Retinal pigment epithelial cell (primary cell): ENCODE results near the gene CLCA1.

Experiments used
- DNase-seq: peaks from one replicate; pipeline ENCODE4 v3.0.0-alpha.2; 2010; ENCODE audit warnings: low read depth
- H3K4me3 ChIP-seq: 2 replicates; pipeline ENCODE4 v1.5.1; 2011; ENCODE audit warnings: mild to moderate bottlenecking, low read length, control low read depth, moderate library complexity
- TF ChIP-seq, protein P1 (sequence below): conservative IDR thresholded peaks from 2 replicates; pipeline ENCODE4 v1.5.1; 2011; ENCODE audit warnings: low read depth, low read length, control low read depth, inconsistent platforms

Gene CLCA1

DNA sequence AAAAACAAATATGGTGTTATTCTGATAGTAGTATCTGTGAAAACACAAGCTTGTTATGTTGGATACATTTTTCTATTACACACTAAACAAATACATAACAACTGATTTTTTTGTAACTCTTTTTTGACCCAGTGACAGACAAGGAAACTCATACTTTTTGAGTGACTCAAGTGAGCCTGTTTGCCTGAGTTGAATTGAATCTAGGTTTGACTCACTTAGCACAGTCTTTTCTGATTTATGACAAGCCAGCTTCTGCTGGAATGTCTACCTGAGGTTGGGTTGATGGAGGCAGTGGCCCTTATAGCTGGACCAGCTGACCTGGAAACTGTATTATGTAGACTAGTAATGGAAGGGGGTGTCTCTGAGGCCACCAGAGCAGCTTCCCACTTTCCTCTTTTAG, 73.9 kb downstream of the CLCA1 start:
- DNase-seq = no peak
- TF ChIP-seq, protein P1, sequence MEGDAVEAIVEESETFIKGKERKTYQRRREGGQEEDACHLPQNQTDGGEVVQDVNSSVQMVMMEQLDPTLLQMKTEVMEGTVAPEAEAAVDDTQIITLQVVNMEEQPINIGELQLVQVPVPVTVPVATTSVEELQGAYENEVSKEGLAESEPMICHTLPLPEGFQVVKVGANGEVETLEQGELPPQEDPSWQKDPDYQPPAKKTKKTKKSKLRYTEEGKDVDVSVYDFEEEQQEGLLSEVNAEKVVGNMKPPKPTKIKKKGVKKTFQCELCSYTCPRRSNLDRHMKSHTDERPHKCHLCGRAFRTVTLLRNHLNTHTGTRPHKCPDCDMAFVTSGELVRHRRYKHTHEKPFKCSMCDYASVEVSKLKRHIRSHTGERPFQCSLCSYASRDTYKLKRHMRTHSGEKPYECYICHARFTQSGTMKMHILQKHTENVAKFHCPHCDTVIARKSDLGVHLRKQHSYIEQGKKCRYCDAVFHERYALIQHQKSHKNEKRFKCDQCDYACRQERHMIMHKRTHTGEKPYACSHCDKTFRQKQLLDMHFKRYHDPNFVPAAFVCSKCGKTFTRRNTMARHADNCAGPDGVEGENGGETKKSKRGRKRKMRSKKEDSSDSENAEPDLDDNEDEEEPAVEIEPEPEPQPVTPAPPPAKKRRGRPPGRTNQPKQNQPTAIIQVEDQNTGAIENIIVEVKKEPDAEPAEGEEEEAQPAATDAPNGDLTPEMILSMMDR = no peak
- H3K4me3 ChIP-seq = no peak overlapping the region

DNA sequence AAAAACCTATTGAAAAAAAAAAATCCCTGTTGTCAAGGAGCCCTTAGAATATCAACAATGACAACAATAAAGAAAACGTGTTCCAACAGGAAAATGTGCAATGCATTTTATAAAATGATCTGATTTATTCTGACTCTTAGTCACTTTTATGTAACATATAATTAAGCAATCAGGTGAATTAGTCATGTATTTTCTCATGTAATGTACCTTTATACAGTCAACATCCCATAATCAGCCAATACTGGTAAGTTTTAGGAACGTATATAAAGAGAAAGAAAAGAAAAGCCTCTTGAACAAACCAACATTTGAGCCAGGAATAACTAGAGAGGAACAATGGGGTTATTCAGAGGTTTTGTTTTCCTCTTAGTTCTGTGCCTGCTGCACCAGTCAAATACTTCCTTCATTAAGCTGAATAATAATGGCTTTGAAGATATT, 78.1 kb downstream of the CLCA1 start, which contains the start of gene CLCA4:
CLCA4 (plus strand) TSS at position 292 of the 435 bp plus-strand sequence; CDS start at position 334, 42 bp downstream.
- H3K4me3 ChIP-seq = no peak within 1 kb of the TSS
- TF ChIP-seq, protein P1 = no peak
- no peak for DNase-seq

DNA sequence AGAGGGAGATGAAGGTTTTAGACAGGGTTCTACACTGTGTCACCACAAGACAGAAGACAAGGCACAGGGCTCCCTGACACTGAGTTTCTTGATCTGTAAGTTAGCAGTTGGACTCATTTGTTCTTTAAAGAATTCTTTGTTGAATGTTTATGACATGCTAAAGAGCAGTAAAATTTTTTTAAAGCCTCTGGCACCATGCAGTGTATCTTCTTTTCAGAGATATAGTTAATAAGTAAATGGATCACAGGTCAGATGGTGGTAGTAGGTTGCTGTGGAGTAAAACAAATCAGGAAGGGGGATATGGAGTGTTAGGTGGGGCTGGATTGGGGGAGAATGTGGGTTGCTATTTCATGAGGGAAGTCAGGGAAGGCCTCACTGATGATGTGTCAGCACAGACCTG, 80.1 kb downstream of the CLCA1 start:
- H3K4me3 ChIP-seq = no peak overlapping the region
- TF ChIP-seq, protein P1 = no peak
- no peak for DNase-seq
